HG03060 (cell line): ENCODE measurements around the gene HTRA3.

Source experiments
- ATAC-seq: cut with Tn5 transposase; IDR thresholded peaks from one replicate; pipeline ENCODE4 v1.9.1; 2021; ENCODE audit warnings: low read depth, moderate number of reproducible peaks; ENCODE audit not compliant: unreplicated experiment

HTRA3 gene

DNA sequence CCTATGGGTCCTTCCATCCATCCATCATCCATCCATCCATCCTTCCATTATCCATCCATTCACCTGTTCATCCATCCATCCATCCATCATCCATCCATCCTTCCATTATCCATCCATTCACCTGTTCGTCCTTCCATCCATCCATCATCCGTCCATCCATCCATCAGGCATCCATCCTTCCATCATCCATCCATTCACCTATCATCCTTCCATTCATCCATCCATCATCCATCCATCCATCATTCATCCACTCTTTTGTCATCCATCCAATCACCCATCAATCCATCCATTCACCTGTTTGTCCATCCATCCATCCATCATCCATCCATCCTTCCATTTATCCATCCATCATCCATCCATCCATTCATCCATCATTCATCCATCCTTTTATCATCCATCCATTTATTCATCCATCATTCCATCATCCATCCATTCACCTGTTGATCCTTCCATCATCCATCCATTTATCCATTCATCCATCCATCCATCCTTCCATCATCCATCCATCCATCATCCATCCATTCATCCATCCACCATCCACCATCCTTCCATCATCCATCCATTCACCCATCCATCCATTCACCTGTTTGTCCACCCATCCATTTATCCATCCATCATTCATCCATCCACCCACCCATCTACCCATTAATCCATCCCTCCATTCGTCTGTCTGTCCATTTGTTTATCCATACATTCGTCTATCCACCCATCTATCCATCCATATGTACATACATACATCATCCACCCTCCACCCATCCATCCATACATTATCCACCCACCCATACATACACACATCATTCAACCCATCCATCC is 35.7 kb upstream of the HTRA3 start:
- no peak for ATAC-seq

DNA sequence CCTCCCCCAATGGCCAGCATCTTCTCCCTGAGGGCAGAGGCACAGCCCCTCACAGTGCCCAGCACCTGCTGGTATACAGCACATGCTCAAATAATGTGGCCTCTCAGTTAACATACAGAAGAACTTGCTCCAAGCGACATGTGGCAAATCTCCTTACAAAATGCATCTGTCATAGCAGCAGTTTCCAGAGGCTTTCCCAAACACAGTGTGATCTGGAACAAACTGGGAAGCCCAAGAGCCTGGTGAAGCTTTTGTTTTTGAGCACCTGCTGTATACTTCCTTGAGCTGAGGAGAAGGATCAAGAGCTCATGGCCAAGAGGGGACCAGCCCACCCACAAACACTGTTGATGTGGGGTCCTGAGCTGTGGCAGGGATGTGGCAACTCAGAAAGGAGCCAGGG is 34.8 kb upstream of the HTRA3 start:
- ATAC-seq: no peak

DNA sequence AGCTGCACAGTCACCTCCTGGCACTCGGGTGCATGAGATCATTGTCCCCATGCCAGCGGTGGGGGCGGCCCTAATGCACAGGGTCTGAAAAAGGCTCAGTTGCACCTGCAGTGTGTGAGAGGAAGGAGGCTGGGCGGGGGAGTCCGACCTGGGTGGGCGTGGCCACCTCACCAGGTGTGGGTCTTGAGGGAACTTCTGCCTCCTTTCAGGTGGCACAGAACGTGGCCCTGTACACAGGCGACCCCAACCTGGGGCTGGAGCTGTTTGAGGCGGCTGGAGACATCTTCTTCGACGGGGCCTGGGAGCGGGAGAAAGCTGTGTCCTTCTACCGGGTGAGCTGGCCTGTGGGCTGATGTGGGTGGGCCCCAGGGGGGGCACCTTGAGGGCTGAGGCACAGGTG is 34.3 kb upstream of the HTRA3 start:
- ATAC-seq: no peak

DNA sequence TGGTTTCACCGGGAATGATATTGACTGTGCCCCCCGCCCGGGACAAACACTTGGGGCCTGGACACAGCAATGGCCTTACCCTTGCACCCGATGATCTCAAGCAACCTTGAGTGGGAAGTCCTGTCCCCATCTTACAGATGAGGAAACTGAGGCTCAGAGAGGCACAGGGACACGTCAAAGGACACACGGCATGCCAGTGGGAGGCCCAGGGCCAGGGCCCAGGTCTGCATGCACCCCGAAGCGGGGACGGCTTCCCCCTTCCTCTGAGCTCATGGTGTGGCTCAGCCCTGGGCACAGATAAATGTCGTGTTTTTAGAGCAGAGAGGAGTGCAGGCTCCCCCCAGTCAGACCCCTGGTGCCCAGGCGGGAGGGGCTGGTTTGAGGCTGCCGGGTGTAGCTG is 33.9 kb upstream of the HTRA3 start:
- ATAC-seq: no peak

DNA sequence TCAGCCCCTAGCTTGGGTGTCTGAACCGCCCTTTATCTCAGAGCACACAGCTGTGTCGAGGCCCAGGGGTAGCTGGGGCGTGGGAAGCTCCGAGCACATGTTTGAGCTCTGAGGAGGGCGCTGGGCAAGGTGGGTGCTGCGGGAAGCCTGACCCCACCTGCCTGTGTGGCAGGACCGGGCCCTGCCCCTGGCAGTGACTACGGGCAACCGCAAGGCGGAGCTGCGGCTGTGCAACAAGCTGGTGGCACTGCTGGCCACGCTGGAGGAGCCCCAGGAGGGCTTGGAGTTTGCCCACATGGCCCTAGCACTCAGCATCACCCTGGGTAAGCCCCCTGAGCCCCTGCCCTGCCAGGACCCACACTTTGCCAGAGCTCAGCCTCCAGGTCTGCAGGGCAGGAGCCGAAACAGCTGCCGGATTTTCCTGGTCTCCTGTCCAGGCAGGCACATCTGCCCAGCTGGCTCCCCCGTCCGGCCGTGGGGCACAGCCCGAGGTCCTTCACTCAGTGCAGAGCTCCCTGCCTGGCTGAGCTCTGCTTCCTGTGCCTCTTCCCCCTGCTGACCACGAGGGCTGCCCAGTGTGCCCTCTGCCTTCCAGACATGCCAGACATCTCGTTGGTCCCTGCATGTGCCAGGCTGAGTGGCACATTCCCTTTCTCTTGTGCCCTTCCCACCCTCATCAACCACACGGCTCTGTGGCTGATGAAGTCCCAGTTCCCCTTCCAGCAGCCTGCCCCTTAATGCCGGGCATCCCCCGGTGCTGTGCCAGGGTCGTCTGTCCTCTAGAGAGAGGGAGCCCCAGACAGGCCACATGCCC is 33.2 kb upstream of the HTRA3 start:
- ATAC-seq: no peak

DNA sequence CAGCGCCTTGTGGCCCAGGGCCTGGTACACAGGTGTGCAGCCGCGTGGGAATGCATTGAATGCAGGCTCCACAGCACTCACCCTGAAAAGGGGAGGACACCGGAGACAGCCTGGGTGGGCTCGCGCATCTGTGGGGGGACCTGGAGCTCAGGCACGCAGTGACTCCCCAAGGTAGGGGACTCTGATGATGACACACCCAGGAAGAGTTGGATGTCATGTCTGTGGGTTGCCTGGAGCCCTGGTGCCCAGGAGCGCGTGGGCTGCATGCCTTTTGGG is 32.7 kb upstream of the HTRA3 start:
- no peak for ATAC-seq

DNA sequence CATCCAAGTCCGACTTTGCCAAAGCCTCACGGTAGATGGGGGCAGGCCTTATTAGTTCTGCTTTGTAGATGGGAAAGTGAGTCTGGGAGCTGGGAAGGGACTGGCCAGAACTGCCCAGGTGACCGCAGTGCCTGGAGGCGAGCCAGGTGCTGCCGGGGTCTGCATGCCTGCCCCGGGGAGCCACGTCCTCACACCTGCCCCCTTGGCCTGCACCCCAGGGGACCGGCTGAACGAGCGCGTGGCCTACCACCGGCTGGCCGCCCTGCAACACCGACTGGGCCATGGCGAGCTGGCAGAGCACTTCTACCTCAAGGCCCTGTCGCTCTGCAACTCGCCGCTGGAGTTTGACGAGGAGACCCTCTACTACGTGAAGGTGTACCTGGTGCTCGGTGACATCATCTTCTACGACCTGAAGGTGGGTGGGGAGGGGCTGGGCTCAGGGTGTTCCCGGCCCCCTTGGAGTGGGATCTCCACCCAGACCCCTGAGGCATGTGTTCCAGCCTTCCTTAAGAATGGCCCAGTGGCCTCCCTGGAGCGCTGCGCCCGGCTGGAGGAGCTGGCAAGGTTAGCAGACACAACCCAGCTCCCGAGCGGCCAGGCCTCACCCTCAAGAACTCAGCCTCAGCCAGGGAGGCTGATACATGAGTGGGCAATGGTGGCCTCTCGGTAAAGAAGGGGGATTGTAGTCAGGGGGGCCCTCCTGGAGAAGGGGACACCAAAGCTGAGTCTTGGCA is 32.1 kb upstream of the HTRA3 start:
- ATAC-seq: no peak

DNA sequence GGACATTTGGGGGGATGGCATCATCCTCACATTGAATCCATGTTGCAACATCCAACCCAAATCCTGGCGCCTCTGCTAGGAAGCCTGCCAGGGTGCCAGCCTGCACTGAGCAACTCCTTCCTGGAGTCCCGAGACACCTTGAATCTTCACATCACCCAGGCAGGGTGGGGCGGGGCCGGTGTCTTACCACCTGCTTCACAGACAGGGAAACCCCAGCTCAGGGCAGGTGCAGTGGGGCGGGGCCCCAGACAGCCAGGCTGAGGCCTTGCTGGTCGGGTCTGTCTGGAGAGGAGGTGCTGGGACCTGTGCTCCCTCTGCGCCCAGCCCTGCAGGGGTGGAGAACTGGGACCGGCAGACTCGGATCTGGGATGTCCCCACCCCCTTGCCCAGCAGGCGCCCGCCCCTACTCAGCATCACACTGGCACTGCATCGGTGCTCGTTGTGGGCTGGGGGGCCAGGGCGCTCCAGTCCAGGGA is 31.5 kb upstream of the HTRA3 start:
- no peak for ATAC-seq

DNA sequence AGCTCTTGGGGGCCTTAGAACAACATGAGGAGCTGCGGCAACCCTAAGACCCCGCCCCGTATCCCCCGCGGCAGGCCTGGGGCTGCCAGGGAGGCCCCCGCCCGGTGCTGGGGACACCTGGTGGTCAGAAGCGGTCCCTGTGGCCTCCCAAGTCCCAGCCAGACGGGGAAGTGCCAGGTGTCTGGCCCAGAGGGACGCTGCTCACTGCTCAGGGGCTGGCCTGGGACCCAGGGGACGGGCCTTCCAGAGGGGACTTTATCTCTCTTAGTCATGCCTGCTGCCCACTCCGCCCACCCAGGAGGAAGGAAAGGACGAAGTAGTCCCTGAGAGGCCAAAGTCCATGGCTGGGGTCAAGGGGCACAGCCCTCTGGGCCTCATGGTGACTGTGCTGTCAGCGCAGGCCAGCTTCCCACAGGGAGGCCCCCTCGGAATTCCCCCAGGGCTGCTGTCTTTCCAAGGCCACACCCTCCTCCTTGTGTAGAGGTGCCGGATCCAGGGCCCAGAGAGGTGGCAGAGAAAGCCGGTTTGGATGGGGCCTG is 31.0 kb upstream of the HTRA3 start:
- ATAC-seq: no peak

DNA sequence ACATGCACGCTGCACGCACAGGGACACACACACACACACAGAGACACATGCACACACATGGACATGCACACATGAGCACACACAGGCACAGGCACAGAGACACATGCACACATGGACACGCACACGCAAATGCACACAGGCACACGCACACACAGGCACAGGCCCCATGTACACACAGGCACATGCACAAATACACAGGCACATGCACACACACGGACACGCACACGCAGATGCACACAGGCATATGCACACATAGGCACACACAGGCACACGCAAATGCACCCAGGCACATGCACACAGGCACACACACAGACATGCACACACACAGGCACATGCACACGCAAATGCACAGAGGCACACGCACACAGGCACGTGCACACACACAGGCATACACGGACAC is 30.3 kb upstream of the HTRA3 start:
- no peak for ATAC-seq

DNA sequence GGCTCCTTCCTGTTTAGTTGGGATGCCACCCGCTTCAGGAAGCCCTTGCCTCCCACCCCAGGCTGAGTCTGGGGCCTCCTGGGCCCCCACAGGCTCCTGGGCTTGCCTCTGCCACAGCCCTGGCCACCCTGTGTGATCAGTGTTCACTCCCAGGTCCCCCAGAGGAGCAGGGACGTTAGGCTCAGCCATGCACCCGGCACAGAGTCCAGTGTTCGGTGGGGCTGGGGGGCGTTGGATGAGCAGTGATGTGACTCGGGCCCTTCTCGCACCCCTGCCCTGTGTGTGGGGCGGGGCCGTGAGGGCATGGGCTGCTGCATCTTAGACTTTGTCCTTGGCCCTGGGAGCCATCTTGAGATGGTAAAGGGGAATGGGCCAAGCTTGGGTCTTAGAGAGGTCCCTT is 29.9 kb upstream of the HTRA3 start:
- ATAC-seq: no peak

DNA sequence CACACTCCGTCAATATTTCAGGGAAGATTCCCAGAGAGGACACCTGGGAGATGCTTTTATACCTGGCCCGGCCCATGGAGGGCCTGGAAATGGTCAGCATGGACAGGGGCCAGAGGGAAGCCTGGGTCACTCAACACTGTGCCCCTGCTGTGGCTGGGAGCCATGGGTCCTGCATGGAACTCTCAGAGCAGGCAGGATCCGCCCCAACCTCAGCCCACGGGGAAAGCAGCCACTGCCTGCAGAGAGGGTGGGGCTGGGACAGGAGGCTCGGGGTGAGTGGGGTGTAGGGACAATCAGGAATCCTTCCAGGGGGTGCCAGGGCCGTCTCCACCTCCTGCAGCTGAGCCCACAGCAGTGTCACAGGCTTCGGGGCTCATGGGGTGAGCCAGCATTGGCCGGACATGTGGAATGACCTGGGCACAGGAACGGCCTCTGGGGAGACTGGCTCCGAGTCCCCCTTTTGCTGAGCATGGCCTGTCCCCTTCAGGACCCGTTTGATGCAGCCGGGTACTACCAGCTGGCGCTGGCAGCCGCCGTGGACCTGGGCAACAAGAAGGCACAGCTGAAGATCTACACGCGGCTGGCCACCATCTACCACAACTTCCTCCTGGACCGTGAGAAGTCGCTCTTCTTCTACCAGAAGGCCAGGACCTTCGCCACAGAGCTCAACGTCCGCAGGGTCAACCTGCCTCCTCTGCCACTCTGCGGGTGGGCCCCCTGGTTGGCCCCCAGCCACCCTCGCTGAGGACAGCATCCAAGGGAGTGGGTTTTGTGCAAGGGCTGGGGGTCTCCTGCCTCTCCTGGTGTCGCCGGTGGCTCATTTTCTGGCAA is 29.1 kb upstream of the HTRA3 start:
- no peak for ATAC-seq

DNA sequence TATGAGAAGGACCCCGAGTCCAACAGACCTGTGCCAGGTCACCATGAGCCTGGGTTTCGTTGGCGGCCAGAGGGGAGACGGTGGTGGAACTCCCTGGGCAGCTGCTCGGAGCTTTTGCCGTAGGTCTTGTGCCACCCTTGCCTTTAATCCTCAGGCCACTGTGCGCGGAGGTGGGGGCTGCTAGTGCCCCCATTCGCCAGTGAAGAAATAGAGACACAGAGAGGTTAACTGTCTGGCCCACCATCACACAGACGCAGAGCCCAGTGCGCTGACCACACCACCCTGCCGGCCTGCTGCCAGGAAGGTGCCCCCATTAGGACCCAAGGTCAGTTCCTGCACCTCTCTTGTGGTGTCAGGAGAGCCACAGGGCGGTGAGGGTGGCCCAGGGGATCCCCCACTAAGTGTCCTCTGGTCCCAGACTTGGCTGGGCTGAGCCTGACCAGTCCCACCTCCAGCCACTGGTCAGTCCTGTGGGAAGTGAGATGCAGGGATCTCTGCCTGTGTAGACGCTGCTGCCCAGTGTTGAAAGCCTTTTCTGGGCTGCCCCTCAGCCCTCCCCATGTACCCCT is 28.3 kb upstream of the HTRA3 start:
- ATAC-seq: no peak

DNA sequence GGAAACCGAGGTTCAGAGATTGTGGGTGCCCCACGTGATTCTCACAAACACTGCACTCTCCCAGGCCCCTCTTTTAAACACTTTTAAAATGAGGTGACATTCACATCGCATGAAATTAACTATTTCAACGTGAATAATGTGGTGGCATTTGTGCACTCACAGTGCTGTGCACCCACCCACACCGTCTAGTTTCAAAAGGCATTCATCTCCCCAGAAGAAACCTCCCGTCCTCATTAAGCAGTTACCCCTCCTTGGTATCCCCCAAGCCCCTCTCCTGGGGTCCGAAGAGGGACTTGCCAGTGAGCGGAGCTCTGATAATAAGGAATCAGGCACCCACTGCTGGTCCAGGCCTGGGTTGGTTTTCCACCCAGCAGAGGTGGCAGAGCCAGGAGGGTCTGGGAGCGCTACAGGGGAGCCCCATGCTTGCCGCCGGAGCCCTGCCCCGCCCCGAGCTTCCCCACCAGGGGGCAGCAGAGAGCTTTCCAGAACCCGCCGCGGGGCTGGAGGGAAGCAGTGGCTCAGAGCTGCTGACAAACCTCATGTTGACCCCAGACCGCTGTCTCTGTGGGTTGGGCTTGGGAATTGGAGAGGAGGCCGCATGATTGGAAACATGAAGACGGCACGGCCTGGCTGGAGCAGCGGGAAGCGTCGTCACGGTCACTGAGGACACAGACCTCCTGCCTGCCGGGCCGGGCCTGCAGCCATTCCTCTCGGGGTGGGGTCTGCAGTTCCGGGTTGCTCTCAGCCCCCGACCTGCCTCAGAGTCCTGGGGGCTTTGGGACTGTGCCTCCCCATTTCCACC is 27.5 kb upstream of the HTRA3 start:
- ATAC-seq: no peak

DNA sequence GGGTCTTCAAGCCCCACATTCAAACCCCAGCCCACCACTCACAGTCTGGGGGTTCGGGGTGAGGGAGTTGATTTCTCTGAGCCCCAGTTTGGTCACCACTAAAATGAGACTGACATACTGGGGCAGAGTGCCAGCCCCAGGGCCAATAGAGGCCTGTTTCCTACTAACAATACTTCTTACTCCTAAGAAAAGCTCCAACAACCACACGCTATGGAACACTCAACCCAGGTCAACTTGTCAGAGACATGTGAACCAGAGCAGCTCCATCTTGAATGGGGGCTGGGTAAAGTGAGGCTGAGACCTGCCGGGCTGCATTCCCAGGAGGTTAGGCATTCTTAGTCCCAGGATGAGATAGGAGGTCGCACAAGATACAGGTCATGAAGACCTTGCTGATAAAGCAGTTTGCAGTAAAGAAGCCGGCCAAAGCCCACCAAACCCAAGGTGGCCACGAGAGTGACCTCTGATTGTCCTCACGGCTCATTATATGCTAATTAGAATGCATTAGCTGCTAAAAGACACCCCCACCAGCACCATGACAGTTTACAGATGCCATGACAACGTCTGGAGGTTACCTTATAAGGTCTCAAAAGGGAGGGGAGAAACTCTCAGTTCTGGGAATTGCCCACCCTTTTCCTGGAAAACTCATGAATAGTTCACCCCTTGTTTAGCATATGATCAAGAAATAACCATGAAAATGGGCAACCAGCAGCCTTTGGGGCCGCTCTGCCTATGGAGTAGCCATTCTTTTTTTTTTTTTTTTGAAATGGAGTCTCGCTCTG is 26.6 kb upstream of the HTRA3 start:
- no peak for ATAC-seq

DNA sequence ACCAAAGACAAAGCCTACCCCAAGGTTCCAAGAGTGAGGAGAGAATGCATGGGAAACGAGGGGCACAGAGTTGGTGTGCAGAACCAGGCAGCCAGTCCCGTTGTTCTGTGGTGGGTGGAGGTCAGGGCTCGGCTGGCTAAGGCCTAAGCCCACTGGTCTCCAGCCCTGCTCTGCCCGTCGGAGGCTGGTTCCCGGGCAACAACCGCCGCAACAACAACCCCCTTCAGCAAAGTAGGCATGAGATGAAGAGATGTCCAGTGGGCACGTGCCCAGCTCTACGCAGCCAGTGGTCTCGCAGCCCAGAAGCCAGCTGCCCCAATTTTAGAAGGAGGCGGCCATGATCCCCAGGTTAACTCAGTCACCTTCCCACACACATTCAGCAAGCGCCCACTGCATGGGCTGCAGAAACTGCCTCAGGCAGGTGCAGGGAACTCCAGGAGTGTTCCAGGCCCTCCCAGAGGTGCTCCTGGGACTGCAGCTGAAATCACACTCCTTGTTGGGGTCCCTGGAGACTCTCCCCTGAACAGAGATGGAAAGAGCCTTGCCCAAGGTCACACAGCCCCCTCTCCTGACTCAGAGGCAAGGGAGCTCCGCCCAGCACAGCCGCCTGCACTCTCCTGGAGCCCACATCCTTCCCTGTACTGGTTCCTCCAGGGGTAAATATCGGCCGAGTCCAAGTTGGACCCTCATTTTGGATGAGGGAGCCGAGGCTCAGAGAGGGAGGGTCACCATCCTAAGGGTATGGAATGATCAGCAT is 25.4 kb upstream of the HTRA3 start:
- no peak for ATAC-seq

DNA sequence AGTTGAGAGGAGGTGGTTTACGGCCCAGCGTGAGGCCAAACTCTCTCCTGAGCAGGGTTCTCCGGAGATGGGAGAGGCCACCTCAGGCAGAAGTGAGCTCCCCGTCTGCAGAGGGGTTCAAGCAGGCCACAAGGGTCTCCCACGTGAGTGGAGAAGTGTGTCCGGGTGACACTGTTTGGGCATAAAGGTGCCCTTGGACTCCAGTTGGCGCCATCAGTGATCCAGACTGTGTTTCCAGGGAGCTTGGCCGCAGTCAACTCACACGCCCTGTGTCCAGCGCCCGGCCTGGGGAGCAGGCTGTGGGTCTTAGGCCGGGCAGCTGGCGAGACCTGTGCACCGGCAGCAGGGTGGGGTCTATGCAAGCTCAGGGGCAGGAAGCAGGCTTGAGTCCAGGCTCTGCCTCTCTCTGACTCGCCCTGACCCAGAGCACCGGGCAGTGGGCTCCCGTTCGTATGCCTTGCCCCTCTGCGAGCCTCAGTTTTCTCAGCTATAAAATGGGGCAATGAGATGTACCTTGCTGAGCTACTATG is 24.6 kb upstream of the HTRA3 start:
- no peak for ATAC-seq
